T-cell (primary cell): ENCODE results near the gene C1QTNF6. TPM values are rescaled to one million over a fixed set of nuclear protein-coding genes. Genes with fewer than 3 reads are reported as not detected.
A peak's percentile ranks its signal among the peaks of the same experiment; 100 is the strongest.

ENCODE experiments used
- ATAC-seq, 4 experiments: fragments of 200-7000 bp in 3 of 4; fragments of 150-1000 bp in 1 of 4; cut with Tn5 transposase; replicated peaks in 1 of 4; 1 replicate in 3 of 4; 2 replicates in 1 of 4; pipeline ENCODE4 v1.10.0; 2021; ENCODE audit warnings: moderate library complexity in 3 of 4, mild to moderate bottlenecking in 2 of 4, moderate number of reproducible peaks in 1 of 4
- CTCF ChIA-PET, 2 donors: fragments of 300-600 bp; sonication (Branson Sonifier 250); formaldehyde crosslinking; loops; one replicate each; lab custom pipeline; 2022; ENCODE audit warnings: antibody characterized with exemption in 2 of 2; lab: Charles Lee
- POLR2A ChIA-PET, 2 donors: fragments of 300-600 bp; sonication (Branson Sonifier 250); formaldehyde crosslinking; loops; one replicate each; lab custom pipeline; 2022; ENCODE audit warnings: antibody characterized with exemption in 2 of 2; lab: Charles Lee
- DNase-seq, 35 experiments: peaks; one replicate each; pipeline versions ENCODE4 v3.0.0 to v3.0.0-alpha.2; 2013 to 2023
- H3K27ac ChIP-seq: one replicate; pipeline ENCODE4 v1.5.1; 2013; ENCODE audit warnings: low read length
- H3K27me3 ChIP-seq, 2 experiments: replicated peaks in 1 of 2; 1 replicate in 1 of 2; 2 replicates in 1 of 2; pipeline versions ENCODE4 v1.6.1 to v1.7.0; 2013; ENCODE audit warnings: low read length in 1 of 2, mixed read lengths in 1 of 2; ENCODE audit not compliant: control insufficient read depth in 2 of 2, insufficient read depth in 2 of 2; ENCODE audit errors: extremely low read depth in 1 of 2
- H3K36me3 ChIP-seq, 2 donors: 1 replicate in 1 of 2; 2 replicates in 1 of 2; pipeline versions ENCODE4 v1.6.1 to v1.7.0; 2013; ENCODE audit warnings: low read length in 1 of 2; ENCODE audit not compliant: control insufficient read depth in 2 of 2, insufficient read depth in 1 of 2; ENCODE audit errors: extremely low read depth in 1 of 2
- H3K4me1 ChIP-seq, 2 experiments: 1 replicate in 1 of 2; 2 replicates in 1 of 2; pipeline versions ENCODE4 v1.6.1 to v1.7.0; 2013; ENCODE audit warnings: low read length in 2 of 2, mixed read lengths in 1 of 2; ENCODE audit not compliant: insufficient read depth in 2 of 2, control insufficient read depth in 1 of 2; ENCODE audit errors: extremely low read depth in 1 of 2
- H3K4me3 ChIP-seq, 2 donors: 1 replicate in 1 of 2; 2 replicates in 1 of 2; pipeline versions ENCODE4 v1.5.1 to v1.7.0; 2013; ENCODE audit warnings: mild to moderate bottlenecking in 2 of 2, low read length in 1 of 2, moderate library complexity in 1 of 2; ENCODE audit not compliant: control insufficient read depth in 1 of 2; ENCODE audit errors: extremely low read depth in 1 of 2
- H3K9me3 ChIP-seq: 2 replicates; pipeline ENCODE4 v1.7.0; 2013
- H3K27ac Mint-ChIP-seq, 2 donors: one replicate each; pipeline ENCODE4 v1.8.0; 2020 to 2021; ENCODE audit warnings: mild to moderate bottlenecking in 2 of 2, mixed read lengths in 2 of 2
- H3K27me3 Mint-ChIP-seq, 2 donors: one replicate each; pipeline ENCODE4 v1.8.0; 2021 to 2022; ENCODE audit warnings: mixed read lengths in 2 of 2
- H3K36me3 Mint-ChIP-seq: one replicate; pipeline ENCODE4 v1.8.0; 2021; ENCODE audit warnings: mixed read lengths
- H3K4me1 Mint-ChIP-seq, 3 donors: one replicate each; pipeline ENCODE4 v1.8.0; 2020 to 2022; ENCODE audit warnings: mixed read lengths in 3 of 3, mild to moderate bottlenecking in 1 of 3
- H3K4me3 Mint-ChIP-seq, 3 donors: one replicate each; pipeline ENCODE4 v1.8.0; 2020 to 2022; ENCODE audit warnings: mild to moderate bottlenecking in 3 of 3, mixed read lengths in 3 of 3, moderate library complexity in 3 of 3
- H3K9me3 Mint-ChIP-seq, 3 donors: one replicate each; pipeline ENCODE4 v1.8.0; 2020 to 2022; ENCODE audit warnings: mixed read lengths in 3 of 3
- WGBS: methylation state at CpG from one replicate; pipeline ENCODE4 v1.1.5; 2013; ENCODE audit warnings: missing lambda C conversion rate; ENCODE audit not compliant: insufficient coverage; 5-methylcytosine and 5-hydroxymethylcytosine counted together
- total RNA-seq, 35 experiments: library from RNA in 6 of 35; stranded (reverse) in 6 of 35; fragments of 120-200 nt in 1 of 35; gene quantifications; one replicate each; pipeline versions ENCODE4 v1.2.1 to v1.2.4 and lab custom pipeline; 2013 to 2026

C1QTNF6 gene
- total RNA-seq, 5 donors from 2014 or later (not counting 1 experiment from before 2014, with no cell fraction given): 9.0 to 26.4 (median 22.0) TPM

GRCh38 chr22:37209140-37209845 is 21.2 kb upstream of the C1QTNF6 start:
- Mint-ChIP-seq H3K36me3 (peaks cover 5% of the 10 kb centered on the region), H3K27ac (peak overlapping the region; percentile 88 to 92), H3K9me3 (no peaks in the 10 kb centered on the region), H3K27me3 (no peaks in the 10 kb centered on the region), H3K4me3 (peak overlapping the region in 1 of 3 donors; percentile 65), H3K4me1 (peaks cover 47 to 74% (median 50%) of the 10 kb centered on the region in 3 donors)
- CTCF ChIA-PET: interaction anchor here in 1 of 2 donors (1.6 kb wide), 1 partner anchor 10 kb away, joined by 4 read pairs; no protein-coding TSS in a partner anchor
- Histone ChIP-seq H3K4me1 (peaks cover 21 to 57% of the 10 kb centered on the region in 2 experiments), H3K4me3 (no peak overlapping the region), H3K36me3 (peaks cover 2 to 23% of the 10 kb centered on the region in 2 donors), H3K27ac (no peak overlapping the region), H3K9me3 (no peaks in the 10 kb centered on the region), H3K27me3 (no peaks in the 10 kb centered on the region)
- DNase-seq: no peak
- ATAC-seq: no peak
- POLR2A ChIA-PET: no interaction called here
- WGBS: 84% methylated on average over 4 of the region's 9 CpGs

- Histone ChIP-seq H3K36me3 (peaks cover 2 to 22% of the 10 kb centered on the region in 2 donors), H3K27ac (peak overlapping the region; percentile 25), H3K4me3 (no peak overlapping the region), H3K4me1 (peaks cover 21 to 60% of the 10 kb centered on the region in 2 experiments), H3K9me3 (no peaks in the 10 kb centered on the region), H3K27me3 (no peaks in the 10 kb centered on the region)
- H3K27me3 Mint-ChIP-seq: no peaks in the 10 kb centered on the region
- ATAC-seq: peak in 3 of 4 experiments; percentile 19 to 46 (median 27)
- H3K36me3 Mint-ChIP-seq: no peaks in the 10 kb centered on the region
- H3K9me3 Mint-ChIP-seq: no peaks in the 10 kb centered on the region
- no peak for DNase-seq
- H3K4me1 Mint-ChIP-seq: peaks cover 47 to 67% (median 48%) of the 10 kb centered on the region in 3 donors
- ChIA-PET CTCF (interaction anchor here in 1 of 2 donors (1.6 kb wide), 1 partner anchor 9 kb away, joined by 4 read pairs; no protein-coding TSS in a partner anchor), POLR2A (no interaction called here)
- H3K4me3 Mint-ChIP-seq: peak overlapping the region in 1 of 3 donors; percentile 65
- WGBS: 98% methylated on average over 5 of the region's 7 CpGs
- H3K27ac Mint-ChIP-seq: peak overlapping the region; percentile 88 to 92
These were observed 20.5 kb upstream of the C1QTNF6 start for GRCh38 chr22:37208401-37209139.

- Histone ChIP-seq H3K4me1 (peaks cover 21 to 64% of the 10 kb centered on the region in 2 experiments), H3K9me3 (no peaks in the 10 kb centered on the region), H3K4me3 (no peak overlapping the region), H3K27me3 (no peaks in the 10 kb centered on the region), H3K36me3 (peaks cover 2 to 18% of the 10 kb centered on the region in 2 donors), H3K27ac (peak overlapping the region; percentile 25)
- Mint-ChIP-seq H3K27me3 (no peaks in the 10 kb centered on the region), H3K9me3 (no peaks in the 10 kb centered on the region), H3K4me1 (peaks cover 44 to 61% (median 46%) of the 10 kb centered on the region in 3 donors), H3K36me3 (no peaks in the 10 kb centered on the region), H3K27ac (peak overlapping the region; percentile 88 to 92), H3K4me3 (peak overlapping the region; percentile 6 to 65 (median 17))
- ATAC-seq: peak; percentile 82 to 96 (median 92)
- ChIA-PET POLR2A (no interaction called here), CTCF (no interaction called here)
- WGBS: 50% methylated on average over 1 of the region's 7 CpGs
- DNase-seq: peak in 21 of 35 experiments; percentile 31 to 63 (median 49)
These were observed 19.9 kb upstream of the C1QTNF6 start for GRCh38 chr22:37207981-37208380.

GRCh38 chr22:37206841-37207821 is 19.1 kb upstream of the C1QTNF6 start:
- Mint-ChIP-seq H3K9me3 (no peaks in the 10 kb centered on the region), H3K36me3 (no peaks in the 10 kb centered on the region), H3K4me3 (peak overlapping the region in 1 of 3 donors; percentile 65), H3K27me3 (no peaks in the 10 kb centered on the region), H3K4me1 (peaks cover 42 to 56% (median 44%) of the 10 kb centered on the region in 3 donors), H3K27ac (peak overlapping the region; percentile 57 to 92)
- DNase-seq (no peak), ATAC-seq (no peak)
- Histone ChIP-seq H3K4me1 (peaks cover 18 to 59% of the 10 kb centered on the region in 2 experiments), H3K27me3 (no peaks in the 10 kb centered on the region), H3K36me3 (peaks cover 2 to 18% of the 10 kb centered on the region in 2 donors), H3K4me3 (no peak overlapping the region), H3K27ac (peak overlapping the region; percentile 25), H3K9me3 (no peaks in the 10 kb centered on the region)
- ChIA-PET POLR2A (no interaction called here), CTCF (no interaction called here)
- 89% methylated on average over 68 of the region's 71 CpGs for WGBS

GRCh38 chr22:37206118-37206840 is 18.2 kb upstream of the C1QTNF6 start:
- POLR2A ChIA-PET: no interaction called here
- Mint-ChIP-seq H3K27ac (peak overlapping the region; percentile 59 to 81), H3K9me3 (no peaks in the 10 kb centered on the region), H3K36me3 (no peaks in the 10 kb centered on the region), H3K4me3 (peak overlapping the region in 1 of 3 donors; percentile 38), H3K4me1 (peaks cover 41 to 52% (median 43%) of the 10 kb centered on the region in 3 donors), H3K27me3 (no peaks in the 10 kb centered on the region)
- no peak overlapping the region for H3K27ac ChIP-seq
- no peak overlapping the region for H3K4me3 ChIP-seq
- peaks cover 24 to 58% of the 10 kb centered on the region in 2 experiments for H3K4me1 ChIP-seq
- CTCF ChIA-PET: no interaction called here
- H3K27me3 ChIP-seq: no peaks in the 10 kb centered on the region
- DNase-seq: no peak
- no peak for ATAC-seq
- H3K9me3 ChIP-seq: no peaks in the 10 kb centered on the region
- WGBS: 95% methylated on average over 8 of the region's 16 CpGs
- H3K36me3 ChIP-seq: peaks cover 2 to 16% of the 10 kb centered on the region in 2 donors
